Kidney (tissue), 22 donors: ENCODE measurements around the gene SPATA16. TPM values are rescaled to one million over a fixed set of nuclear protein-coding genes. Genes with fewer than 3 reads are reported as not detected.
"Not testable (repeated sequence)": the region's sequence is repeated elsewhere in the genome, so short reads cannot be mapped to it uniquely, and the experiment has no call there.

Source experiments
- DNase-seq, 5 donors: peaks; one replicate each; pipeline ENCODE4 v3.0.0-alpha.2; 2013 to 2020
- FAIRE-seq: peaks from 2 replicates; lab custom pipeline; 2012; peaks lifted over from hg19 to GRCh38; lab: Jason Lieb, UNC
- H3K27ac ChIP-seq, 2 donors: one replicate each; pipeline ENCODE4 v1.7.0; 2013; ENCODE audit warnings: low read depth in 2 of 2, low read length in 2 of 2, inconsistent platforms in 1 of 2
- H3K27me3 ChIP-seq: one replicate; pipeline ENCODE4 v1.7.1; 2013; ENCODE audit warnings: low read length, inconsistent platforms; ENCODE audit not compliant: control insufficient read depth, insufficient read depth
- H3K36me3 ChIP-seq, 3 donors: one replicate each; pipeline versions ENCODE4 v1.7.0 to v1.7.1; 2013; ENCODE audit warnings: low read length in 3 of 3, control low read depth in 1 of 3, inconsistent platforms in 1 of 3; ENCODE audit not compliant: insufficient read depth in 3 of 3, control insufficient read depth in 2 of 3
- H3K4me1 ChIP-seq, 3 donors: one replicate each; pipeline versions ENCODE4 v1.7.0 to v1.7.1; 2013; ENCODE audit warnings: low read length in 3 of 3, inconsistent platforms in 1 of 3, low read depth in 1 of 3; ENCODE audit not compliant: control insufficient read depth in 2 of 3, insufficient read depth in 2 of 3
- H3K4me3 ChIP-seq, 3 donors: one replicate each; pipeline versions ENCODE4 v1.7.0 to v1.8.1; 2013; ENCODE audit warnings: low read length in 3 of 3, control low read depth in 1 of 3, inconsistent platforms in 1 of 3
- H3K9ac ChIP-seq, 3 donors: one replicate each; pipeline versions ENCODE4 v1.7.0 to v1.7.1; 2013; ENCODE audit warnings: low read length in 3 of 3, control low read depth in 1 of 3, inconsistent platforms in 1 of 3
- H3K9me3 ChIP-seq, 3 donors: one replicate each; pipeline versions ENCODE4 v1.7.0 to v1.7.1; 2013; ENCODE audit warnings: low read length in 3 of 3, control low read depth in 1 of 3, inconsistent platforms in 1 of 3; ENCODE audit not compliant: control insufficient read depth in 2 of 3, insufficient read depth in 1 of 3
- CTCF ChIP-seq: IDR thresholded peaks from 3 replicates; pipeline ENCODE4 v1.5.1; 2012; ENCODE audit warnings: mild to moderate bottlenecking, moderate library complexity, borderline replicate concordance; ENCODE audit not compliant: insufficient read depth; ENCODE audit errors: extremely low read depth
- intact Hi-C: fragments of 100-400 bp; cut with DNase I; formaldehyde crosslinking; loops from one replicate; pipeline ENCODE4 v1.11.1; 2022
- long read RNA-seq, 10 donors: library from polyadenylated mRNA in 1 of 10; unstranded in 1 of 10; transcript quantifications; one replicate each; pipeline ENCODE4 v2.0.0 and lab custom pipeline, GENCODE V29; 2021 to 2026
- polyA plus RNA-seq: library from polyadenylated mRNA; stranded (reverse); fragments of 350-450 nt; fragmentation: Illumina TruSeq; extraction: RNeasy Lipid Tissue Mini Kit (QIAGEN cat#74804); gene quantifications from one replicate; pipeline ENCODE4 v1.2.3, GENCODE V29; 2014; ENCODE audit warnings: low read depth, low replicate concordance; ENCODE audit not compliant: insufficient read depth
- total RNA-seq: library from RNA; stranded (reverse); fragmentation: NEBNext Ultra II Directional; extraction: Animal tissue kit (Norgen Biotek cat#: 25700); gene quantifications from one replicate; pipeline ENCODE4 v1.2.1, GENCODE V29; 2021
- donor health status: control.
- donor health status: control.
- donor health status: control.
- donor health status: control.
- donor health status: control.
- donor health status: DM: yes; HTN: yes; CAD: no.
- donor health status: Normal renal cell carcinoma (clear cell type).

SPATA16 gene, protein sequence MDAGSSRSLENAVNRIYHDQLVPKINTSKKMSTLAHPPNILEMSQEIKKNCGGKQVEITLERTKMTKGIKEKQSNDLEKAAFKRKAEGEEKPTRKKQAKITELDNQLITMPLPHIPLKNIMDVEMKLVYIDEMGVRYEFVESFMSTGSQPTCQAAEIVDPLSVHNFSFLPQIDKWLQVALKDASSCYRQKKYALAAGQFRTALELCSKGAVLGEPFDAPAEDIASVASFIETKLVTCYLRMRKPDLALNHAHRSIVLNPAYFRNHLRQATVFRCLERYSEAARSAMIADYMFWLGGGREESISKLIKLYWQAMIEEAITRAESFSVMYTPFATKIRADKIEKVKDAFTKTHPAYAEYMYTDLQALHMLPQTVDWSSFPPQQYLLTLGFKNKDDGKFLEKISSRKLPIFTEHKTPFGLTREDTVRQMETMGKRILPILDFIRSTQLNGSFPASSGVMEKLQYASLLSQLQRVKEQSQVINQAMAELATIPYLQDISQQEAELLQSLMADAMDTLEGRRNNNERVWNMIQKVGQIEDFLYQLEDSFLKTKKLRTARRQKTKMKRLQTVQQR
- total RNA-seq (not detected), polyA plus RNA-seq (0.17 TPM)
- long read RNA-seq, donor 1, result 0 reads
- long read RNA-seq, donor 2, result 0 reads
- long read RNA-seq, donor 3, result 0 reads
- long read RNA-seq, donor 4, result 0 reads
- long read RNA-seq, donor 5, result 0 reads
- long read RNA-seq, donor 6, result 0 reads
- long read RNA-seq, donor 7, result 0 reads
- long read RNA-seq, donor 8, result 0 reads
- long read RNA-seq, donor 9, result 0 reads
- long read RNA-seq, donor 10, result 0 reads

DNA sequence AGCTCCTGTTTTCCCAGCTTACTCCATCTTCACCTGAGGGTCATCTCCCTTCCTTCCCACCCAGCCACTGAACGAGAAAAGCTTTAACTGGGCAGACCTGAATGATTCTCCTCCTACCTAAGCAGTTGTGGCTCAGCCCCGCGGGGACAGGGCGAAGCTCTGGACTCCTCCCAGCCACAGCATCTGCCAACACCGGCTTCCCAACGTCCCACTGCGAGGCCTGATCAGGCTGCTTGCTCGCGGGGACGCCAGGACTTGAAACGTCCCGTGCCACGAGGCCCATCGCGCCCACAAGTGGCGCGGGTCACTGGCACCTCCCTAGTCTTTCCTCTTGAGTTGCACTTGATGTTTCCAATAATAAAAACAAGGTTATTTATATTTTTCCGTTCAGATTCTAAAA is at the start of gene SPATA16:
TSS of gene SPATA16 (minus strand) at position 250 of the 400 bp plus-strand sequence. CDS start 23,504 bp downstream, outside the sequence.
- no peaks in the 10 kb centered on the region for H3K9me3 ChIP-seq
- no peak within 1 kb of the TSS for H3K27ac ChIP-seq
- intact Hi-C loops, result no loop called here
- no peak for DNase-seq
- H3K9ac ChIP-seq, result no peak within 1 kb of the TSS
- no peak for TF ChIP-seq CTCF
- FAIRE-seq, result no peak
- no peak within 1 kb of the TSS for H3K4me3 ChIP-seq
- no peaks in the 10 kb centered on the region for H3K4me1 ChIP-seq
- H3K27me3 ChIP-seq, result no peaks in the 10 kb centered on the region
- H3K36me3 ChIP-seq, result no peaks in the 10 kb centered on the region

GRCh38 chr3:173183022-173183421 is 42.0 kb upstream of the SPATA16 start:
- H3K36me3 ChIP-seq, DNase-seq, FAIRE-seq, H3K4me1 ChIP-seq, H3K9me3 ChIP-seq, H3K4me3 ChIP-seq, H3K9ac ChIP-seq, H3K27me3 ChIP-seq, intact Hi-C loops, H3K27ac ChIP-seq: not testable (repeated sequence)

DNA sequence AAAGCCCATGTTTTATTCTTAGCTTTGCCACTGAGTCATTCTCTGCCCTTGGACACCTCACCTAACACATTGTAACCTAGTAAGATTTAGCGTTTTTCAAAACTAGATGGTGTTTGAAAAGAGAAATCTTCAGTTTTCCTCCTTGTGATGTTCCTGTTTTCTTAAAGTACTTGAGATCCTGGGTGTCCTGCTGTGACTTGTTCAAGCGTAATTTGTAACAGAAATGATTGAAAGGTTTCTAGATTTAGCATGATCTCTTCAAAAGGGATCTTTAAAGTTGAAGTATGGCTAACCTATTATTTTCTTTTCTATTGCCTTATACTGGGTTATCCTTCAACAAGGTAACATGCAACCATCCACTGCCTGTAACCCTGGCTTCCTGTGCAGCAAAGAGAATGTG is 32.6 kb upstream of the SPATA16 start:
- H3K4me3 ChIP-seq, result no peak overlapping the region
- intact Hi-C loops, result no loop called here
- FAIRE-seq, result no peak

DNA sequence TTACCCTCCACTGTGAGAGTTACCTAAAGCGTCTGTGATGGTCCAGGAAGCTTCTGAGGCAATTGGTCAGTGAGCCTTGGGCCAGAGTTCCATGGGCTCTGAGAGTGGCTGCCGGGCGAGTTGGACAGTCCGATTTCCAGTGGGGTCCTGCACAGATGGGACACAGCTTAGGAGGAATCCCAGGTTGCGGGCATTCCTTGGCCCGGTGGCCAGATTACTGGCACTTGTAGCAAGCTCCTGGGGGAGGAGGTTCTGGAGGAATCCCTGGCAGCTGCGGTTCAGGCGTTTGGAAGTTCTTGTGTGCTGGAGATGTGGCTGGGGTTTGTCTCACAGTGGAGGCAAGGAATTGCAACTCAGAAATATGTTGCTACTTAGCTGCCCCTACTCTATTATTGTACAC is 18.1 kb upstream of the SPATA16 start:
- H3K4me1 ChIP-seq, H3K27ac ChIP-seq, H3K9me3 ChIP-seq, H3K27me3 ChIP-seq, H3K36me3 ChIP-seq, FAIRE-seq, H3K9ac ChIP-seq, DNase-seq, H3K4me3 ChIP-seq, intact Hi-C loops: not testable (repeated sequence)

More for the DNA sequence above, 32.6 kb upstream of the SPATA16 start:
- no peak overlapping the region for H3K27ac ChIP-seq
- DNase-seq, result no peak
- no peak overlapping the region for H3K9ac ChIP-seq
- H3K36me3 ChIP-seq, result no peaks in the 10 kb centered on the region
- H3K4me1 ChIP-seq, result no peaks in the 10 kb centered on the region
- H3K27me3 ChIP-seq, result no peaks in the 10 kb centered on the region
- TF ChIP-seq CTCF, result no peak
- H3K9me3 ChIP-seq, result no peaks in the 10 kb centered on the region

DNA sequence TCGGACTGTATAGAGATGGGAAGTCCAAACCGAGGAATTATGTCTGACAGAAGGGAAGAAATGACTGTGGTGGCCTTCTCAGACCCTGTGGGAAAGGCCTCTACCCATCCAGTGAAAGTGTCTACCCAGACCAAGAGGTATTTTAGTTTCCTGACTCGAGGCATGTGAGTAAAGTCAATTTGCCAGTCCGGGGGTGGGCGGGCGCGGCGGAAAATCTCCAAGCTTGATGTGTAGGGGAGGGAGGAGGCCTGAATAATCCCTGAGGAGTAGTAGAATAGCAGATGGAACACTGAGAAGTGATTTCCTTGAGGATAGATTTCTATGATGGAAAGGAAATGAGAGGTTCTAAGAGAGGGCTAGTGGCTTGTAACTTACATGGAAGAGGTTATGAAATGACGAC is 15.5 kb upstream of the SPATA16 start:
- H3K27ac ChIP-seq, H3K9ac ChIP-seq, H3K9me3 ChIP-seq, FAIRE-seq, H3K4me1 ChIP-seq, H3K36me3 ChIP-seq, intact Hi-C loops, H3K27me3 ChIP-seq, DNase-seq, H3K4me3 ChIP-seq: not testable (repeated sequence)
